Skin epidermis (tissue), 12 donors: ENCODE measurements around the gene COLEC12.

Experiments
- H3K27ac ChIP-seq, 21 experiments: fragments of 200-600 bp; sonication (generic) in 11 of 21; one replicate each; pipeline ENCODE4 v1.5.0; 2020; ENCODE audit warnings: mild to moderate bottlenecking in 3 of 21, inconsistent platforms in 2 of 21, moderate library complexity in 2 of 21
- H3K4me3 ChIP-seq, 7 experiments: fragments of 200-600 bp; sonication (generic) in 2 of 7; one replicate each; pipeline ENCODE4 v1.5.0; 2020; ENCODE audit warnings: inconsistent platforms in 2 of 7, mild to moderate bottlenecking in 2 of 7, moderate library complexity in 1 of 7

COLEC12 gene

GRCh38 chr18:507636-508035, 7.1 kb upstream of the COLEC12 start:
- no peak overlapping the region for H3K4me3 ChIP-seq
- no peak overlapping the region for H3K27ac ChIP-seq

- Histone ChIP-seq H3K4me3 (no peak overlapping the region), H3K27ac (no peak overlapping the region)
Measured at GRCh38 chr18:506801-507200, 6.3 kb upstream of the COLEC12 start.

DNA sequence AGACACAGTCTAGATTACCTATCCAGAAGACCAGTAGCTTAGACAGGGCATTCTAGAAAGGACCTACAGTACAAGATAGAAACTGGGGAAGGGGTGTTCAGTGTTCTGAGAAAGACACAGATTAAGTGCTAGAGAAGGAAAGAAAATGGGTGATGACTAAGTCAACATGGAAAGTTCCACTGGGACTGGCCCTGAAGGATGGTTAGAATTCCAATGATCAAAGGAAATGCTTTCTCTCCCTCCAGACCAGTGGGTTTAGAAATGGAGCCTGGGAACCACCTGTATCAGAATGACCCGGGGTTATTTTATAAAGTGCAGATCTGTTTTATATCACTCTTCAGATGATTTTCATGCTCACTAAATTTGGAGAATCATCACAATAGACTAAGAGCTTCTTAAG, 5.8 kb upstream of the COLEC12 start:
- H3K4me3 ChIP-seq, result no peak overlapping the region
- H3K27ac ChIP-seq, result no peak overlapping the region

GRCh38 chr18:505483-506122, 5.1 kb upstream of the COLEC12 start:
- no peak overlapping the region for H3K4me3 ChIP-seq
- H3K27ac ChIP-seq, result no peak overlapping the region

- no peak overlapping the region for H3K4me3 ChIP-seq
- no peak overlapping the region for H3K27ac ChIP-seq
Measured at GRCh38 chr18:501406-501714, 859 bp upstream of the COLEC12 start.

DNA sequence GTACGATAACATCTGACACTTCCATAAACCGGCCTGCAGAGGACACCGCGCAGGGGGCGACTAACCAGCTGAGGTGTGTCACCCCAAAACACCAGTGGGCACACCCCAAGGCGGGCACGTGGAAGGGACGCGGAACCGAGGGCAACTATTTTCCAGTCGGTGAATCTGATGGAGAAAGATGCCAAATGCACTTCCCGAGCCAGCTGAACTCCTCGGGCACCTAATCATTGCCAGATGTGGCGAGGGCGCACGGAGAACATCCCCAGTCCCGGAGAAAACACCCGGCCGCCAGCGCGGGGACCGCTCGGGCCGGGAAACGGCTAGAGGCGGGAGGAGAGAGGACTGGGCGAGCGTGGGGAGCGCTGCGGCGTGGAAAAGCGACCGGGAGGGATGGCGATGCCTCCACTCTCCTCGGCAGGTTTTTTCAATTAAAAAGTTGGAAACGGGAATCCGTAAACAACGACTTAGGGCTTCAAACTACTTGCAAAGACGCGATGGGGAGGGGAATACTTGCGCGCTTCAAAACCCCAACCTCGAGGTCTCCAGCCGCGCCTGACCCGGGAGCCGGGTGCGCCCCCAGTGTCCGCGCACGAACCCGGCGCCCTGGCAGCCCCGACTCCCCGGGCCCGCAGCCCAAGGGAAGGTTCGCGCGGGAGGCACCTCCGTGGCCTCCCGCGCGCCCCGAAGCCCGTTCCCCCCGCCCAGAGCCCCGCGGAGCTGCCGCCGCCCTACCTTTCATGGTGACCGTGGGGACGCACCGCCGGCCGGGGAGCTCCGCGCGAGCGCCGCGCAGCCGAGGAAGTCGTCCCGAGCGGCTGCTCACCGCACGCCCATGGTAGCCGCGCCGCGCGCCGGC, 497 bp downstream of the COLEC12 start:
- H3K4me3 ChIP-seq, result peak overlapping the region; percentile 23 to 52 (median 38)
- H3K27ac ChIP-seq, result peak overlapping the region in 12 of 21 experiments; percentile 1 to 72 (median 40)

DNA sequence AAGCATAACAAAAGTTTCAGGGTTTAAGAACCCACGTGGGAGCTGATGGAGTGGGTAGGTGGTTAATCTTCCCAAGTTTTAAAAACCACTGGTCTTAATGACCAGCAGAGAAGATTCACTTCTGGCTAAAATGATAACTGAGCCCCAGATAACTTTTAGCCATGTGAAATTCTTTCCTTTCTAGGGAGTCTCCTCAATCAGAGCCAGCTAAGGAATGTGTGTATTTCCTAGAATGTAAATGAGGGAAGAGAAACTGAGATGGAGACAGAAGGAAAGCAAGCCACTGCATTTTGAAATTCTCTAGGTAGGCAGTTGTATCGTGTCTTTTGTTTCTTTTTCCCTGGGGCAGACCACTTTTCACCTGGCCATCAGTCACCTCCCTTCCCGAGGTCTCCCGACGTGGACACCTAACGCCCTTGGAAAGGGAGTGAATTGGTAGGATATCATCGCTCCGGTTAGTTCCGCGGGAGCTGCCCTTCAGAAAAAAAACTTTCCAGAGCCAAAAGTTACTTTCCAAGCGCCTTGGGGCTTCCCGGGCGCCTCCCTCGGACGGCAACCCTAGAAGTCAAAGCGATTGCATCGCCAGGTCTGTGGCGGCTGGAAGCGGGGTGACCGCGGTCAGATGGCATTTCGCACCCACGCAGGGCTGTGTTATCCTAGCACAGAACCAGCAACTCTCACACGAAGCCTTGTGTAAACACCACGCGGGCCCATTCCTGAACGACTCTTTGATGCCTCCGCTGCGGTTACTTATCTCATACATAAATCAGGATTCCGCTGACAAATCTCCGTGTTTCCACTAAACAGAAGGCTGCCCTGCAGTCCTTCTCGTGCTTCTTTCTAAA, 1.3 kb downstream of the COLEC12 start:
- Histone ChIP-seq H3K4me3 (peak overlapping the region; percentile 23 to 52 (median 38)), H3K27ac (peak overlapping the region in 7 of 21 experiments; percentile 3 to 64 (median 36))

DNA sequence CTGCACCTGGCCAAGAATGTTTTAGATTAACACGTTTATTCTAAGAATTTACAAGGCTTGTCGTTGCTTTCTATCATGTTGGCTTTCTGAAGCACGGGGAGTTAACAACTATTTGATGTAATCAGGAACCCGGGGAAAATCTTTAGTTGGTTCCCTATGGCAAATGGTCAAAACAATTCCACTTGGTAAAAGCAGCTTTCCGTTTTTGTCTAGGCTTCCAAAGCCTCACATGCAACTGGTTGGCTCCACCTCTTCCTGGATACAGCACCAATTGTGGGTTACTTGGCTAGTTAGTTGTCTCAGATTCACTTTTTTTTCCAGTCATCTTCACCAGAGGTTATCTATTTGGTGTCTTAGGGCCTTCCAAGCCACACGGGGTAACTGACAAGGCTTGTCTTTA, 2.8 kb downstream of the COLEC12 start:
- no peak overlapping the region for H3K4me3 ChIP-seq
- no peak overlapping the region for H3K27ac ChIP-seq

DNA sequence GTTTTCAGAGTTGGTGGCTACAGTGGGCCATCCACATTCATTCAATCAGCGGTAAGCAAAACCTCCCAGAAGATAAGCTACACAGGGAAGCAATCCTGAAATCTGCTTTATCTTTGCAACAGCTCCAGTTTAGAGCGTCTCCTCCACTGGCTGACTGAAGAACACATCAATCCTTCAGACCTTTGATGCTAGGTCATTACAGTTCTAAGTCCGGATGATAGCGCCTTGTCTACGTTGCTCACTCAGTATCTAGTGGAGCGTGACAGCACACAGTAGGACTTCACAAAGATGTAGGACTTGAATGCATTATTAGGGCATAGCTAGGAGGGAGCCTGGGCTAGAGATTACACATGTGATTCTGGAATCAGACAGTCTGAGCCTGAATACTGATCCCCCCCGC, 5.0 kb downstream of the COLEC12 start:
- Histone ChIP-seq H3K4me3 (no peak overlapping the region), H3K27ac (no peak overlapping the region)

GRCh38 chr18:495017-495416, 5.5 kb downstream of the COLEC12 start:
- H3K4me3 ChIP-seq, result no peak overlapping the region

DNA sequence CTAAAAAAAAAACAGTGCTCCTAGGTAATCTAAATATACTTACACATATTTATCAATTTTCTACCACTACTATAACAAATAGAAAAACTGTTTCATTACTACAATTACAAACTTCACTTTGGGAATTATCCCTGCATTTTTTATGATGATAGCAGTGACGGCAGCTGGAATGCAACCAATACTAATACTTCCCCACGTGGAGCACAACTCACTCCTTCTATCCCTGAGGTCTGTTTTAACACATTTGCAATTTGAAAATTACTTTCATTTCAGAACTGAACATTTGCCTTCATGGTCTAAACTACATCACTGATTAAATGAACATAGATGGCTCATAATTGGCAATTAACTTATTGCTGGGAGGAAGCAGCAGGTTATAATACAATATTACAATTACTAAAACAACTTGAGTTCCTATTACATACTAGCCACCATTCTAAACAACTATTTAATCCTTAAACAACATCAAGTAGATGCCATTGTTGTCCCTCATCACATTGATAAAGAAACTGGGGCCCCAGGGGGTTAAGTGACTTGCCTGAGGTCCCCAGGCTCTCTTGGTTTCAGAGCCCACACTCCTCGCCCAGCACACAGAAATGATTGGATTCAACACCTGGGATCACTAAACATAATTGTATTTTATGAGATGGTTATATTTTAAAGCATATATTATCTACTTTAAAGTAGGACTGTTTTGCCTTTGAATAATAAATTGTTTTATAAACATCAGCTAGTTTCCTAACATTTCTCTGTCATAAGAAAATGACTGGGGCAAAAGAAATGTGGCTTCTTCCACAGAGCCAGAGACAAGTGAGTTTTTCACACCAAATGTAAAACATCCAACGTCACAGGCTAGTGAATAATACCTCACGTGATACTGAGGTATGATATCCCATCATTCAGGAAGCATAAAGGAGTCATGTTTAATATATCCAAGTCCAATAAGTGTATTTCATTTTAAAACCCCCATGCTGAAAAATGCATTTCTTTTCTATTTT, 6.2 kb downstream of the COLEC12 start:
- no peak overlapping the region for H3K27ac ChIP-seq

More at GRCh38 chr18:495017-495416, 5.5 kb downstream of the COLEC12 start:
- H3K27ac ChIP-seq, result no peak overlapping the region

DNA sequence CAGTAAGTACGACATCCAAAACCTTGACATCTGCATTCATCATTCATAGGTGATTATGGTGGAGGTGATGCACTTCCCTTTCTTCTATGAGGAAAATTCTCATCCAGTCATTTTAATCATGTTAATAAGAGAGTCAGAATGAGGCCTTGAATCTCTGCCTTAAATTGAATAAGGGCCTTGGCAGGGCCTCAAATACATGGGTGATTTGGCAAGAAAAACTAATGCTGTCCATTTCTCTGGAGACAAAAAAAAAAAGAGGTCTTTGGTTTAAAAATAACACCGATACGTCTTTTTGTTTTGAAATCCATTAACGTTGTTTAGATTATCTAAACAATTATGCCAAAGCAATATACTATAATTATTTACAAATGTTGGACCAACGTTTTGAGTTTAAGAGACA, 8.1 kb downstream of the COLEC12 start:
- no peak overlapping the region for H3K27ac ChIP-seq
- no peak overlapping the region for H3K4me3 ChIP-seq

More for the DNA sequence above, 6.2 kb downstream of the COLEC12 start:
- H3K4me3 ChIP-seq, result no peak overlapping the region

- Histone ChIP-seq H3K4me3 (no peak overlapping the region), H3K27ac (no peak overlapping the region)
Measured at GRCh38 chr18:490624-491023, 9.9 kb downstream of the COLEC12 start.

- H3K27ac ChIP-seq, result no peak overlapping the region
- H3K4me3 ChIP-seq, result no peak overlapping the region
Measured at GRCh38 chr18:490024-490366, 10.5 kb downstream of the COLEC12 start.

DNA sequence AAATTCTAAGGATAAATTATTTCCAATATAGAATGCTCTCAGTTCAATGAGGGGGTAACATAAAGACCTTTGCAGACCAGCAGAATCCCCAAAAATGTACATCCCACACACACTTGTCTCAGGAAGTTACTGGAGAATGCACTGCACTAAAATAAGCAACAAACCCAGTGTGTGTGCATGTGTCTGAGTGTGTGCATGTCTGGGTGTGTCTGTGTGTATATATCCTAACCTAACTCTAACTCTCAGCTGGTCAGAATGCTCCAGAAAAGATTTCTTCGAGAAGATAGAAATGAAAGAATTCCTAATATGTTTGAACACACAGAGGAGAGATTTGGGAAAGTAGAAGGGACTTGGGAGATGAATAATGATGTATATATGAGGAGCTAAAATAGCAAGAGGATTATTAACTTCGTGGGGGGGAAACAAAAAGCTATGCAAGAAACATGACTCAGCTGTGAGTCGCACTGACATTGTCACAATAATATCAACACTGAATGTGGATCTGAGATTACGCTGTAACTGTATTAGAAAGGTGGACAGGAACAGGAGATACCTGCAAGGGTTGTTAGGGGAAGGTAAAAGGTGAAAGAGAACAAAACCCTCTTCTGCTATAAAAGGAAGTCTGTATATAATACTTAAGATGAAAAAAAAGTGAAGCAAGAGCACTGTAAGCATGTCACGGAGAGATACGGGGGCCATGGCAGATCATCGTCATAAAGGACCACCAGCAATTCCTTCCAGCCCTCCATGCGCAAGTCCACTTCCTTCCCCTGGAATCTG, 11.1 kb downstream of the COLEC12 start:
- no peak overlapping the region for H3K27ac ChIP-seq
- H3K4me3 ChIP-seq, result no peak overlapping the region

DNA sequence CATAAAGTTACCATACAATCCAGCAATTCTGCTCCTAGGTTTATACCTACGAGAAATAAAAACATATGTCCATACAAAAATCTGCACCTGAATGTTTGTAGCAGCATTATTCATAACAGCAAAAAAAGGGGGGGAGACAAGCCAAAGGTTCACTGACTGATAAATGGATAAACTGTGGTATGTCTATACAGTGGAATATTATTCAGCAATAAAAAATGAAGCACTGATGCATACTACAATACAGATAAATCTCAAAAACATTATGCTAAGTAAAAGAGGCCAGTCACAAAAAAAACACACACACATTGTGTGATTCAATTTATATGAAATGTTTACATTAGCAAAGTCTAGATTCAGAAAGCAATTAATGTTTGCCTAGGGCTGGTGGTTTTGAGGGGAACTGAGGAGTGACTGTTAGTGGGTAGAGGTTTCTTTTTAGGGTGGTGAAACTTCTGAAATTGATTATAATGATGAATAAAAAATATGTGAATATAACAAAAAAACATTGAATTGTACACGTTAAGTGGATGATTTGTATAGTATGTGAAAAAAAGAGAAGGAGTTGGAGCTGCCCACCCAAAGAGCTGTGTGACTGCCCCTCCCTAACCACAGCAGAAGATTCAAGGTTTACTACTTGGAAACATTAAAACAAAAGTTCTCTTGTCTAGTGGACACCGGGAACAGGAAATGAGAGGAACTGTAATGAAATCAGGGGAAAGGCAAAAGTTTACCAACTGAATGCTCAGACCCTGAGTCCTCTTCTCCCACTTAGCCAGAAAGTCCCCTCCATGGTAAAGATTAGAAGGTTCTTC, 13.4 kb downstream of the COLEC12 start:
- H3K4me3 ChIP-seq, result no peak overlapping the region
- no peak overlapping the region for H3K27ac ChIP-seq

DNA sequence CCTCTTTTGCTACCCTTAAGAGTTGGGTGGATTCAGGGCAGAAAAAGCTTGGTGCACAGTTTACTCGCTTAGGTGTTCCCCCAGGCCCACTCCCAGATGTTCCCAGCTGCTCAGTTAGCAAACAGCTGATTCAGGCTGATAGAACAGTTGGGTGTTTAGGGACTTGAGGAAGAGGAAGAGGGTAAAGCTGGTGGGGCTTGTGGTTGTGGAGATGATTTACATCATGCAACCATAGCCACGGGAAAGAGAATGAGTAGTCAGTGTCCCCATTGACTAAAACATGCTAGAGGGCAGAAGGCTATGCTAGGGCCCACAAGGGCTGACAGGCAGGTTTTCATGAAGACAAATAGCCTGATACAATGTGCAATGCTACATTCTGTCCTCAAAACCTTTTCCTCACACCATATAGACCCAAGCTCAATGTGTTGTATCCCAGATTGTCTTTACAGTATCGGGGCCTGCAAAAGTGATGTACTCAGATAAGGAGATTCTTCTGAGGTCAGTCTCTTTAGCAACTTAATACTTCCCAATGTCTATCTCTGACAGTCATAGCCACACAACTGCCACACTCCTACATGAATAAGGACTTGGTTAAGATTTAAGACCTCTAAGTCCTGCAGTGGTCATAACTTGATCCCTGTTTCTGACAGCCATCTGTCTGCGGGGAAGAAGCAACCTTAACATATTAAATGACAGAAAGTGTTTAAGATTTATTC, 15.6 kb downstream of the COLEC12 start:
- Histone ChIP-seq H3K27ac (no peak overlapping the region), H3K4me3 (no peak overlapping the region)
